ENCODE measurements around the gene FOXJ1.

DNA sequence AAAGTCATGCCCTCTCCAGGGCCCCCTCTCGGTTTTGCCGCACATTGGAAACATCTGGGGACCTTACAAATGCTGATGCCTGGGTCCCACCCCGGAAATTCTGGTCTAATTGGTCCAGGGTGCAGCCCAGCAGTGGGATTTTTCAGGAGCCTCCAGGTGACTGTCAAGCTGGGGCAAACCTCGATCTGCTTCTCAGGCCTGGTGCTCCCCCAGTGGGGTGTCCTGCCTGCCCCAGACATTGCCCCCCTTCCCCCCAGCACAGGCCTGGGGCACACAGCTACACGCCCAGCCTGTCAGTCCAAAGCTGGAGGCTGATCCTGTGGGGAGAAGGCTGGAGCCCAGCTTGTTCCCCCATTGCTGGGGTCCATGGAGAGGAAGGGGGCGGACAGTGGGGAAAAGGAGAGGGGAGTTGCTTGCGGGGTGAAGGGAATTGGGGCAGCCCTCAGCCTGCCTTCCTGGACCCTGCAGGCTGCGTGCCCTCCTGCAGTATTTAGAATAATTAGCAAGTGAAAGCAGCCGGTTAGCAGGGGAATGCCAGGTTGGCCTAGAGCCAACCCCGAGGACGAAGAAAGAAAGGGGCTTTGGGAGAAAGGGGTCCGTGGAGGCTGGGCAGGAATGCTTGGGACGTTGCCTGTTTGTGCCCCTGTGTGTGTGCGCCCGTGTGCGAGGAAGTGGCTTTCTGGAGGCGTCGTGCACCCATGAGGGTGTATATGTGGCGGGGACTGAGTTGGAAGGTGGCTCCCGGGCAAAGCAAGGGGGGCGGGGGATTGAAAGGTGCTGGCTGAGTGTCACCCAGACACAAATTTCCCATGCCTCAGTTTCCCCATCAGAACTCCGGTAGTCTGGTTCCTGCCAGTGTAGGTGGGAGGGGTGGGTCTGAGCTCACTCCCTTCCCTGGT, 5.9 kb downstream of the FOXJ1 start:
- TF ChIP-seq CTCF (conservative IDR thresholded peaks at IDR 0.05; ENCODE audit: low read length), result no peak
- TF ChIP-seq EZH2phosphoT487 (IDR thresholded peaks at IDR 0.05; ENCODE audit: borderline replicate concordance), result no peak
